Loucy (cell line): ENCODE measurements around the gene SMCR8.

ENCODE experiments used
- H2AFZ ChIP-seq: fragments of 200-600 bp; sonication (generic); 2 replicates; pipeline ENCODE4 v1.6.0; 2016; ENCODE audit warnings: antibody characterized with exemption, mild to moderate bottlenecking, low read length, moderate library complexity
- H3F3A ChIP-seq: fragments of 200-600 bp; 2 replicates; pipeline ENCODE4 v1.6.0; 2016; ENCODE audit warnings: antibody characterized with exemption, low read depth, mild to moderate bottlenecking
- H3K27me3 ChIP-seq: fragments of 200-600 bp; sonication (generic); 2 replicates; pipeline ENCODE4 v1.6.1; 2014; ENCODE audit warnings: low read length, mild to moderate bottlenecking; ENCODE audit not compliant: insufficient read depth, poor library complexity, severe bottlenecking
- H3K36me3 ChIP-seq: fragments of 200-600 bp; sonication (generic); 2 replicates; pipeline ENCODE4 v1.6.1; 2016; ENCODE audit warnings: low read length; ENCODE audit not compliant: insufficient read depth
- H3K4me1 ChIP-seq: fragments of 200-600 bp; sonication (generic); 2 replicates; pipeline ENCODE4 v1.5.1; 2014; ENCODE audit warnings: low read length, mild to moderate bottlenecking; ENCODE audit not compliant: insufficient read depth, poor library complexity, severe bottlenecking
- H3K4me2 ChIP-seq: fragments of 200-600 bp; sonication (generic); 2 replicates; pipeline ENCODE4 v1.6.0; 2014; ENCODE audit warnings: antibody characterized with exemption, low read length, low read depth, mild to moderate bottlenecking; ENCODE audit not compliant: poor library complexity, severe bottlenecking
- H3K4me3 ChIP-seq: fragments of 200-600 bp; sonication (generic); 2 replicates; pipeline ENCODE4 v1.5.1; 2014; ENCODE audit warnings: low read length, mild to moderate bottlenecking, mixed read lengths; ENCODE audit not compliant: poor library complexity, severe bottlenecking
- H3K79me2 ChIP-seq: fragments of 200-600 bp; sonication (generic); 2 replicates; pipeline ENCODE4 v1.6.1; 2014; ENCODE audit warnings: low read length; ENCODE audit not compliant: insufficient read depth
- H3K9ac ChIP-seq: fragments of 200-600 bp; sonication (generic); 2 replicates; pipeline ENCODE4 v1.6.0; 2014; ENCODE audit warnings: mild to moderate bottlenecking, low read depth, low read length, moderate library complexity; ENCODE audit not compliant: poor library complexity, severe bottlenecking
- H3K9me2 ChIP-seq: fragments of 200-600 bp; sonication (generic); replicated peaks from 2 replicates; pipeline ENCODE4 v1.6.1; 2016; ENCODE audit warnings: low read depth, low read length, mixed read lengths
- H3K9me3 ChIP-seq: fragments of 200-600 bp; sonication (generic); 2 replicates; pipeline ENCODE4 v1.6.1; 2014; ENCODE audit warnings: mild to moderate bottlenecking, antibody characterized with exemption, low read length, low read depth; ENCODE audit not compliant: insufficient read depth
- H4K20me1 ChIP-seq: fragments of 200-600 bp; sonication (generic); 2 replicates; pipeline ENCODE4 v1.6.0; 2014; ENCODE audit warnings: antibody characterized with exemption, low read length, mild to moderate bottlenecking; ENCODE audit not compliant: insufficient read depth, poor library complexity, severe bottlenecking
- CTCF ChIP-seq: fragments of 200-600 bp; sonication (generic); conservative IDR thresholded peaks from 2 replicates; pipeline ENCODE4 v1.5.1; 2014; ENCODE audit warnings: mild to moderate bottlenecking, antibody characterized with exemption, low read length
- EZH2phosphoT487 ChIP-seq: fragments of 200-600 bp; IDR thresholded peaks from 2 replicates; pipeline ENCODE4 v1.6.1; 2018; ENCODE audit warnings: antibody characterized with exemption, mild to moderate bottlenecking, moderate library complexity, borderline replicate concordance

The SMCR8 gene

GRCh38 chr17:18267927-18268711 is 47.0 kb upstream of the SMCR8 start:
- Histone ChIP-seq H4K20me1 (no peaks in the 10 kb centered on the region), H3K79me2 (no peaks in the 10 kb centered on the region), H3K27me3 (no peaks in the 10 kb centered on the region), H3K9ac (no peak overlapping the region), H3K9me3 (no peaks in the 10 kb centered on the region), H3K4me1 (no peaks in the 10 kb centered on the region), H3F3A (no peaks in the 10 kb centered on the region), H3K9me2 (no peaks in the 10 kb centered on the region), H2AFZ (no peak overlapping the region), H3K36me3 (peaks cover 9% of the 10 kb centered on the region; the same call in 1 of the 2 replicates), H3K4me2 (no peak overlapping the region), H3K4me3 (no peak overlapping the region)
- no peak for TF ChIP-seq EZH2phosphoT487
- TF ChIP-seq CTCF: no peak

- Histone ChIP-seq H3K9me3 (no peaks in the 10 kb centered on the region), H3K79me2 (no peaks in the 10 kb centered on the region), H3K4me3 (no peak overlapping the region), H3K4me1 (no peaks in the 10 kb centered on the region), H2AFZ (no peak overlapping the region), H4K20me1 (no peaks in the 10 kb centered on the region), H3F3A (no peaks in the 10 kb centered on the region), H3K4me2 (no peak overlapping the region), H3K27me3 (no peaks in the 10 kb centered on the region), H3K9ac (no peak overlapping the region), H3K36me3 (peaks cover 21% of the 10 kb centered on the region; the same call in 1 of the 2 replicates), H3K9me2 (no peaks in the 10 kb centered on the region)
- TF ChIP-seq EZH2phosphoT487 (no peak), CTCF (no peak)
These were observed 44.8 kb upstream of the SMCR8 start for GRCh38 chr17:18270046-18270931.

- Histone ChIP-seq H3K27me3 (no peaks in the 10 kb centered on the region), H3K9me2 (no peaks in the 10 kb centered on the region), H3K9me3 (no peaks in the 10 kb centered on the region), H3F3A (no peaks in the 10 kb centered on the region), H3K9ac (no peak overlapping the region), H3K4me1 (no peaks in the 10 kb centered on the region), H3K4me2 (no peak overlapping the region), H4K20me1 (no peaks in the 10 kb centered on the region), H3K4me3 (no peak overlapping the region), H3K79me2 (no peaks in the 10 kb centered on the region), H2AFZ (no peak overlapping the region), H3K36me3 (peaks cover 82% of the 10 kb centered on the region)
- TF ChIP-seq EZH2phosphoT487: no peak
- no peak for TF ChIP-seq CTCF
These were observed 38.0 kb upstream of the SMCR8 start for GRCh38 chr17:18277076-18277475.
